SK-N-SH treated with all-trans-retinoic acid at 6 μM for 48 hours (cell line): ENCODE data around the gene RAD51C.

Source experiments
- CREB5 ChIP-seq: fragments of 250-450 bp; sonication (Bioruptor Pico); IDR thresholded peaks from 2 replicates; pipeline ENCODE4 v1.5.1; 2020; ENCODE audit warnings: low read depth, mild to moderate bottlenecking, moderate library complexity
- GLIS3 ChIP-seq: fragments of 250-450 bp; sonication (Bioruptor Pico); IDR thresholded peaks from 2 replicates; pipeline ENCODE4 v1.5.0; 2020; ENCODE audit warnings: mild to moderate bottlenecking, moderate library complexity
- SNAI2 ChIP-seq: fragments of 250-450 bp; sonication (Bioruptor Pico); IDR thresholded peaks from 2 replicates; pipeline ENCODE4 v1.5.0; 2020; ENCODE audit warnings: mild to moderate bottlenecking, moderate library complexity
- TOX ChIP-seq: fragments of 250-450 bp; sonication (Bioruptor Pico); IDR thresholded peaks from 2 replicates; pipeline ENCODE4 v1.8.0; 2021; ENCODE audit warnings: mild to moderate bottlenecking, moderate library complexity, borderline replicate concordance

DNA sequence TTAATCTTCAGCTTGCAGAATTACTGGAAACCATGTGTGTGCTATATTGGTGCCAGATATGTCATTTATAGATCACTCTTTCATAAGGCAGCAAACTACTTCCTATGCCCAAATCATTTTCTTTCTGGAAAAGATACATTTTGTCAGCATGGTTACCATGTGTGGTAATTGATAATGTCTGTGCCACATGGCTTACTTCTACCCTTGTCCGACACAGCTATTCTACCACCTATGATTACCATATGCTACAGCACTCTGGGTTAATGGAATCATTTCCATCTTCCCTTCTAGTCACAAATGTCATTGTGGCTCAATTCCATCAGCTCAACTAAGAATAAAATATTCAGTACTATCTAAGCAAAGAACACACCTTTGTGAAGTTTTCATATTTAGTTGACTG is 55.3 kb downstream of the RAD51C start:
- no peak for TF ChIP-seq SNAI2
- no peak for TF ChIP-seq TOX
- no peak for TF ChIP-seq GLIS3
- TF ChIP-seq CREB5, result no peak
